ENCODE data around the gene SEC61G. TPM values are rescaled to one million over a fixed set of nuclear protein-coding genes. Genes with fewer than 3 reads are reported as not detected.

Gene SEC61G
- total RNA-seq, 1 donor from 2014 or later: 966 TPM

- DNase-seq (ENCODE audit: low spot score): no peak
- H3K79me2 ChIP-seq (ENCODE audit: low read depth): no peaks in the 10 kb centered on the region
- Mint-ChIP-seq H3K27me3 (ENCODE audit: insufficient read depth, low read depth) (no peaks in the 10 kb centered on the region), H3K4me3 (no peak overlapping the region), H3K9me3 (peaks cover 2% of the 10 kb centered on the region), H3K36me3 (no peaks in the 10 kb centered on the region), H3K27ac (no peak overlapping the region), H3K4me1 (no peaks in the 10 kb centered on the region)
- no peaks in the 10 kb centered on the region for H3K4me1 ChIP-seq
- no peak overlapping the region for H3K4me2 ChIP-seq
- H3K27ac ChIP-seq: no peak overlapping the region
- no peaks in the 10 kb centered on the region for H3K9me3 ChIP-seq (ENCODE audit: low read depth)
- no peaks in the 10 kb centered on the region for H3F3A ChIP-seq (ENCODE audit: low read depth)
- no peak overlapping the region for H3K4me3 ChIP-seq
- H2AFZ ChIP-seq (replicated peaks): peak overlapping the region; percentile 50
- no peaks in the 10 kb centered on the region for H3K36me3 ChIP-seq
- no peak overlapping the region for H3K9ac ChIP-seq
- H4K20me1 ChIP-seq (ENCODE audit: low read depth): no peaks in the 10 kb centered on the region
- no peak for TF ChIP-seq CTCF (IDR thresholded peaks at IDR 0.05)
- TF ChIP-seq EZH2 (IDR thresholded peaks at IDR 0.05): no peak
- no peak for TF ChIP-seq EZH2phosphoT487 (IDR thresholded peaks at IDR 0.05)
- H3K27me3 ChIP-seq: no peaks in the 10 kb centered on the region
Measured at GRCh38 chr7:54728411-54728810, 30.6 kb downstream of the SEC61G start.

DNA sequence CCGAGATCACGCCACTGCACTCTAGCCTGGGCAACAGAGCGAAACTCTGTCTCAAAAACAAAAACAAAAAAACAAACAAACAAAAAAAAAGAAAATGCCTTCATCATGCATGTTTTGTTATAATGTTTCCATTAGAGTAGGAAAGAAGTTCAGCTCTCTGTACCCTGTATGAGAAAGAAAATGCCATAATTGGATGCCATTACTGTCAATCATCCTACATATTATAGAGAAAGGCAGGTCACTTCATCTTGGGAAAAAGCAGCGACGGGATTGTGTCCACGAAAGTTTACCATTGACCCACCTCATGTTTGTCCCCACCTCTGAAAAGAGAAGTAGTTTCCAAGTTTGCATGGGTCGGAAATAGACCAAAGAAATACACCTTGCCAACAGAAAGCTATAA lies 33.8 kb downstream of the SEC61G start:
- Histone ChIP-seq H3K9ac (no peak overlapping the region), H3F3A (ENCODE audit: low read depth) (no peaks in the 10 kb centered on the region), H3K4me3 (no peak overlapping the region), H2AFZ (replicated peaks) (no peak overlapping the region), H4K20me1 (ENCODE audit: low read depth) (no peaks in the 10 kb centered on the region), H3K4me1 (no peaks in the 10 kb centered on the region), H3K79me2 (ENCODE audit: low read depth) (no peaks in the 10 kb centered on the region), H3K27ac (no peak overlapping the region), H3K4me2 (no peak overlapping the region), H3K27me3 (no peaks in the 10 kb centered on the region), H3K36me3 (no peaks in the 10 kb centered on the region), H3K9me3 (ENCODE audit: low read depth) (no peaks in the 10 kb centered on the region)
- Mint-ChIP-seq H3K4me3 (no peak overlapping the region), H3K9me3 (no peaks in the 10 kb centered on the region), H3K4me1 (no peaks in the 10 kb centered on the region), H3K27ac (no peak overlapping the region), H3K27me3 (ENCODE audit: insufficient read depth, low read depth) (no peaks in the 10 kb centered on the region), H3K36me3 (no peaks in the 10 kb centered on the region)
- TF ChIP-seq EZH2phosphoT487 (IDR thresholded peaks at IDR 0.05): no peak
- no peak for TF ChIP-seq EZH2 (IDR thresholded peaks at IDR 0.05)
- TF ChIP-seq CTCF (IDR thresholded peaks at IDR 0.05): no peak
- DNase-seq (ENCODE audit: low spot score): no peak

GRCh38 chr7:54722502-54722901 lies 36.5 kb downstream of the SEC61G start:
- no peak for TF ChIP-seq EZH2phosphoT487 (IDR thresholded peaks at IDR 0.05)
- TF ChIP-seq EZH2 (IDR thresholded peaks at IDR 0.05): no peak
- no peak for TF ChIP-seq CTCF (IDR thresholded peaks at IDR 0.05)
- Mint-ChIP-seq H3K4me1 (no peaks in the 10 kb centered on the region), H3K36me3 (no peaks in the 10 kb centered on the region), H3K27ac (no peak overlapping the region), H3K4me3 (no peak overlapping the region), H3K27me3 (ENCODE audit: insufficient read depth, low read depth) (no peaks in the 10 kb centered on the region), H3K9me3 (peaks cover 4% of the 10 kb centered on the region)
- H3K4me1 ChIP-seq: no peaks in the 10 kb centered on the region
- H3K4me2 ChIP-seq: no peak overlapping the region
- H2AFZ ChIP-seq (replicated peaks): no peak overlapping the region
- no peaks in the 10 kb centered on the region for H4K20me1 ChIP-seq (ENCODE audit: low read depth)
- H3K9ac ChIP-seq: no peak overlapping the region
- H3K4me3 ChIP-seq: no peak overlapping the region
- H3K79me2 ChIP-seq (ENCODE audit: low read depth): no peaks in the 10 kb centered on the region
- no peak overlapping the region for H3K27ac ChIP-seq
- no peaks in the 10 kb centered on the region for H3K27me3 ChIP-seq
- no peak for DNase-seq (ENCODE audit: low spot score)
- no peaks in the 10 kb centered on the region for H3F3A ChIP-seq (ENCODE audit: low read depth)
- no peaks in the 10 kb centered on the region for H3K9me3 ChIP-seq (ENCODE audit: low read depth)
- H3K36me3 ChIP-seq: no peaks in the 10 kb centered on the region

Data from neural progenitor cell (in vitro differentiated cells).